ENCODE measurements around the gene APBB2.

The APBB2 gene

GRCh38 chr4:41133454-41134018 is 80.8 kb downstream of the APBB2 start:
- no peak for DNase-seq

- no peak for DNase-seq
Observed at GRCh38 chr4:41132055-41132683, 82.2 kb downstream of the APBB2 start.

GRCh38 chr4:41129936-41130440 is 84.4 kb downstream of the APBB2 start:
- DNase-seq, result no peak

- DNase-seq, result no peak
Observed at GRCh38 chr4:41129128-41129754, 85.1 kb downstream of the APBB2 start.

GRCh38 chr4:41125558-41126311 is 88.6 kb downstream of the APBB2 start:
- DNase-seq, result no peak

- DNase-seq, result no peak
Observed at GRCh38 chr4:41124916-41125548, 89.3 kb downstream of the APBB2 start.

- no peak for DNase-seq
Observed at GRCh38 chr4:41122775-41123174, 91.6 kb downstream of the APBB2 start.

- DNase-seq, result no peak
Observed at GRCh38 chr4:41122309-41122708, 92.0 kb downstream of the APBB2 start.

- DNase-seq, result no peak
Observed at GRCh38 chr4:41121906-41122305, 92.4 kb downstream of the APBB2 start.

- no peak for DNase-seq
Observed at GRCh38 chr4:41120297-41121217, 93.8 kb downstream of the APBB2 start.

GRCh38 chr4:41119867-41120295 is 94.5 kb downstream of the APBB2 start:
- DNase-seq, result no peak

GRCh38 chr4:41111791-41112190 is 102.6 kb downstream of the APBB2 start:
- DNase-seq, result no peak

- DNase-seq, result no peak
Observed at GRCh38 chr4:41110050-41110449, 104.3 kb downstream of the APBB2 start.

GRCh38 chr4:41108481-41108880 is 105.9 kb downstream of the APBB2 start:
- no peak for DNase-seq

GRCh38 chr4:41106694-41107419 is 107.5 kb downstream of the APBB2 start:
- DNase-seq, result no peak

GRCh38 chr4:41106081-41106480 is 108.3 kb downstream of the APBB2 start:
- no peak for DNase-seq

- no peak for DNase-seq
Observed at GRCh38 chr4:41104155-41104554, 110.2 kb downstream of the APBB2 start.

- DNase-seq, result no peak
Observed at GRCh38 chr4:41103657-41104056, 110.7 kb downstream of the APBB2 start.

- DNase-seq, result no peak
Observed at GRCh38 chr4:41102414-41103092, 111.8 kb downstream of the APBB2 start.
